HG02840 (cell line): Measurements from ENCODE around the gene MED27.

Experiments used
- ATAC-seq: cut with Tn5 transposase; IDR thresholded peaks from one replicate; pipeline ENCODE4 v1.9.1; 2021; ENCODE audit warnings: mild to moderate bottlenecking, moderate library complexity, moderate number of reproducible peaks; ENCODE audit not compliant: unreplicated experiment, low FRiP score

The MED27 gene

GRCh38 chr9:131843989-131844744 is 235.5 kb downstream of the MED27 start:
- no peak for ATAC-seq

GRCh38 chr9:131841765-131842318 is 237.8 kb downstream of the MED27 start:
- ATAC-seq = no peak

- no peak for ATAC-seq
Observed at GRCh38 chr9:131840751-131841702, 238.6 kb downstream of the MED27 start.

- ATAC-seq = no peak
Observed at GRCh38 chr9:131840220-131840619, 239.4 kb downstream of the MED27 start.

GRCh38 chr9:131839281-131840084 is 240.2 kb downstream of the MED27 start:
- ATAC-seq = no peak

- no peak for ATAC-seq
Observed at GRCh38 chr9:131838530-131839280, 241.0 kb downstream of the MED27 start.

- no peak for ATAC-seq
Observed at GRCh38 chr9:131837836-131838235, 241.8 kb downstream of the MED27 start.

- no peak for ATAC-seq
Observed at GRCh38 chr9:131837316-131837715, 242.4 kb downstream of the MED27 start.

- ATAC-seq = no peak
Observed at GRCh38 chr9:131836607-131837315, 242.9 kb downstream of the MED27 start.

GRCh38 chr9:131836021-131836420 is 243.6 kb downstream of the MED27 start:
- no peak for ATAC-seq

GRCh38 chr9:131835151-131835910 is 244.3 kb downstream of the MED27 start:
- no peak for ATAC-seq

- no peak for ATAC-seq
Observed at GRCh38 chr9:131834721-131835120, 244.9 kb downstream of the MED27 start.

GRCh38 chr9:131833906-131834305 is 245.8 kb downstream of the MED27 start:
- ATAC-seq = no peak

- no peak for ATAC-seq
Observed at GRCh38 chr9:131833083-131833482, 246.6 kb downstream of the MED27 start.

GRCh38 chr9:131831380-131832165 is 248.1 kb downstream of the MED27 start:
- no peak for ATAC-seq

- no peak for ATAC-seq
Observed at GRCh38 chr9:131827821-131828369, 251.8 kb downstream of the MED27 start.

- no peak for ATAC-seq
Observed at GRCh38 chr9:131826966-131827525, 252.6 kb downstream of the MED27 start.
